ENCODE data around the gene RARRES2. TPM values are rescaled to one million over a fixed set of nuclear protein-coding genes. Genes with fewer than 3 reads are reported as not detected.

The RARRES2 gene
- total and polyA plus RNA-seq, 2 of the 13 experiments (the other 11 are each of a cell fraction or from before 2014, with no cell fraction given): 134 to 172 TPM

GRCh38 chr7:150368096-150368883 lies 26.9 kb upstream of the RARRES2 start, which contains the start of gene REPIN1 (continued):
- no peak for TF ChIP-seq ZBTB33 (CRISPR knock-in tag; IDR thresholded peaks at IDR 0.05)
- no peak for TF ChIP-seq NFRKB (IDR thresholded peaks at IDR 0.05)
- peak; percentile 32; the same call in 1 of the 2 replicates for TF ChIP-seq ZNF792 (CRISPR knock-in tag; IDR thresholded peaks at IDR 0.05)
- TF ChIP-seq, protein P1, sequence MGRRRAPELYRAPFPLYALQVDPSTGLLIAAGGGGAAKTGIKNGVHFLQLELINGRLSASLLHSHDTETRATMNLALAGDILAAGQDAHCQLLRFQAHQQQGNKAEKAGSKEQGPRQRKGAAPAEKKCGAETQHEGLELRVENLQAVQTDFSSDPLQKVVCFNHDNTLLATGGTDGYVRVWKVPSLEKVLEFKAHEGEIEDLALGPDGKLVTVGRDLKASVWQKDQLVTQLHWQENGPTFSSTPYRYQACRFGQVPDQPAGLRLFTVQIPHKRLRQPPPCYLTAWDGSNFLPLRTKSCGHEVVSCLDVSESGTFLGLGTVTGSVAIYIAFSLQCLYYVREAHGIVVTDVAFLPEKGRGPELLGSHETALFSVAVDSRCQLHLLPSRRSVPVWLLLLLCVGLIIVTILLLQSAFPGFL (CRISPR knock-in tag; IDR thresholded peaks at IDR 0.05): no peak
- TF ChIP-seq MAFF (IDR thresholded peaks at IDR 0.05; ENCODE audit: low read depth, low read length): no peak
- peak; percentile 44; the same call in 1 of the 2 replicates for TF ChIP-seq YEATS2 (CRISPR knock-in tag; IDR thresholded peaks at IDR 0.05; ENCODE audit: borderline replicate concordance)
- no peak; the same call in 1 of the 2 replicates for TF ChIP-seq MXD4 (CRISPR knock-in tag; IDR thresholded peaks at IDR 0.05)
- TF ChIP-seq PHF8 (CRISPR knock-in tag; IDR thresholded peaks at IDR 0.05): peak; percentile 73
- no peak for TF ChIP-seq CBX1 (IDR thresholded peaks at IDR 0.05; ENCODE audit: low read depth)
- TF ChIP-seq RBM39 (IDR thresholded peaks at IDR 0.05; ENCODE audit: low read depth, low read length, poor library complexity, severe bottlenecking): peak; percentile 92
- 0 out of 2 replicates have a peak, but pooled peaks have one; percentile 24 for TF ChIP-seq ZMYM2 (CRISPR knock-in tag; IDR thresholded peaks at IDR 0.05)
- TF ChIP-seq FOXM1 (CRISPR knock-in tag; IDR thresholded peaks at IDR 0.05): no peak
- TF ChIP-seq ZEB1 (IDR thresholded peaks at IDR 0.05; ENCODE audit: insufficient replicate concordance, low read depth): no peak
- TF ChIP-seq, protein P2, sequence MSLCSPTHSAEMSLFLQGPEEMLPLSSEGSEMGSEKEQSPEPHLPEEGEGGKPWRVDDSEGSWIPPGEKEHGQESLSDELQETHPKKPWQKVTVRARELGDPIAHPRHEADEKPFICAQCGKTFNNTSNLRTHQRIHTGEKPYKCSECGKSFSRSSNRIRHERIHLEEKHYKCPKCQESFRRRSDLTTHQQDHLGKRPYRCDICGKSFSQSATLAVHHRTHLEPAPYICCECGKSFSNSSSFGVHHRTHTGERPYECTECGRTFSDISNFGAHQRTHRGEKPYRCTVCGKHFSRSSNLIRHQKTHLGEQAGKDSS (CRISPR knock-in tag; IDR thresholded peaks at IDR 0.05; ENCODE audit: borderline replicate concordance, low read depth): peak; percentile 42; the same call in 1 of the 2 replicates
- peak in 1 of 2 experiments; percentile 27; a peak in 1 of 4 replicates for TF ChIP-seq NR2F1 (CRISPR knock-in tag; IDR thresholded peaks at IDR 0.05)
- peak; percentile 51; the same call in 1 of the 2 replicates for TF ChIP-seq ZNF609 (CRISPR knock-in tag; IDR thresholded peaks at IDR 0.05; ENCODE audit: borderline replicate concordance)
- no peak for TF ChIP-seq PTBP1 (IDR thresholded peaks at IDR 0.05; ENCODE audit: low read depth, low read length, poor library complexity, severe bottlenecking)
- peak; percentile 76; the same call in 1 of the 2 replicates for TF ChIP-seq ZNF225 (CRISPR knock-in tag; IDR thresholded peaks at IDR 0.05)
- TF ChIP-seq ZNF337 (CRISPR knock-in tag; IDR thresholded peaks at IDR 0.05; ENCODE audit: borderline replicate concordance, low read depth): no peak
- peak; percentile 85; the same call in 1 of the 2 replicates for TF ChIP-seq NRL (CRISPR knock-in tag; IDR thresholded peaks at IDR 0.05; ENCODE audit: borderline replicate concordance)
- TF ChIP-seq MYNN (CRISPR knock-in tag; IDR thresholded peaks at IDR 0.05; ENCODE audit: low read depth): no peak

Measured in HepG2 (cell line).